Neural progenitor cell (in vitro differentiated cells): ENCODE data around the gene PPP4R1. TPM values are rescaled to one million over a fixed set of nuclear protein-coding genes. Genes with fewer than 3 reads are reported as not detected.

Experiments
- DNase-seq: peaks from one replicate; pipeline ENCODE4 v3.0.0-alpha.2; 2016; ENCODE audit warnings: low spot score
- H2AFZ ChIP-seq: fragments of 200-600 bp; sonication (generic); replicated peaks from 2 replicates; pipeline ENCODE4 v1.6.1; 2016; ENCODE audit warnings: antibody characterized with exemption
- H3F3A ChIP-seq: fragments of 200-600 bp; sonication (generic); 2 replicates; pipeline ENCODE4 v1.6.1; 2016; ENCODE audit warnings: antibody characterized with exemption, low read depth
- H3K27ac ChIP-seq: fragments of 200-600 bp; sonication (generic); 2 replicates; pipeline ENCODE4 v1.5.1; 2016; ENCODE audit warnings: mild to moderate bottlenecking
- H3K27me3 ChIP-seq: fragments of 200-600 bp; sonication (generic); 2 replicates; pipeline ENCODE4 v1.6.1; 2016; ENCODE audit warnings: mild to moderate bottlenecking, moderate library complexity
- H3K36me3 ChIP-seq: fragments of 200-600 bp; sonication (generic); 2 replicates; pipeline ENCODE4 v1.5.1; 2016
- H3K4me1 ChIP-seq: fragments of 200-600 bp; sonication (generic); 2 replicates; pipeline ENCODE4 v1.6.1; 2016; ENCODE audit warnings: mixed run types
- H3K4me2 ChIP-seq: fragments of 200-600 bp; sonication (generic); 2 replicates; pipeline ENCODE4 v1.6.1; 2016
- H3K4me3 ChIP-seq: fragments of 200-600 bp; sonication (generic); 2 replicates; pipeline ENCODE4 v1.5.1; 2016
- H3K79me2 ChIP-seq: fragments of 200-600 bp; sonication (generic); 2 replicates; pipeline ENCODE4 v1.6.1; 2016; ENCODE audit warnings: low read depth
- H3K9ac ChIP-seq: fragments of 200-600 bp; sonication (generic); 2 replicates; pipeline ENCODE4 v1.6.1; 2016
- H3K9me3 ChIP-seq: fragments of 200-600 bp; sonication (generic); 2 replicates; pipeline ENCODE4 v1.5.1; 2016; ENCODE audit warnings: low read depth
- H4K20me1 ChIP-seq: fragments of 200-600 bp; sonication (generic); 2 replicates; pipeline ENCODE4 v1.6.1; 2016; ENCODE audit warnings: low read depth
- H3K27ac Mint-ChIP-seq: 3 replicates; pipeline ENCODE4 v1.8.0; 2021; ENCODE audit warnings: mixed read lengths
- H3K27me3 Mint-ChIP-seq: 2 replicates; pipeline ENCODE4 v1.8.0; 2022; ENCODE audit warnings: low read depth, mild to moderate bottlenecking, inconsistent platforms, moderate library complexity, mixed read lengths; ENCODE audit not compliant: insufficient read depth
- H3K36me3 Mint-ChIP-seq: 3 replicates; pipeline ENCODE4 v1.8.0; 2021; ENCODE audit warnings: mixed read lengths
- H3K4me1 Mint-ChIP-seq: 3 replicates; pipeline ENCODE4 v1.8.0; 2021; ENCODE audit warnings: mixed read lengths
- H3K4me3 Mint-ChIP-seq: 3 replicates; pipeline ENCODE4 v1.8.0; 2021; ENCODE audit warnings: mild to moderate bottlenecking, moderate library complexity, mixed read lengths
- H3K9me3 Mint-ChIP-seq: 3 replicates; pipeline ENCODE4 v1.8.0; 2020; ENCODE audit warnings: mixed read lengths
- EZH2 ChIP-seq: fragments of 200-600 bp; sonication (generic); IDR thresholded peaks from 2 replicates; pipeline ENCODE4 v1.6.1; 2017; ENCODE audit warnings: antibody characterized with exemption, mild to moderate bottlenecking, moderate library complexity
- EZH2phosphoT487 ChIP-seq: fragments of 200-600 bp; sonication (generic); IDR thresholded peaks from 2 replicates; pipeline ENCODE4 v1.6.1; 2017; ENCODE audit warnings: antibody characterized with exemption
- total RNA-seq: library from RNA; depleted of rRNA; stranded (reverse); fragments of >200 nt; gene quantifications from 2 replicates; pipeline ENCODE4 v1.2.3, GENCODE V29; 2015; ENCODE audit warnings: low replicate concordance
- TF ChIP-seq, protein P1 (sequence below): fragments of 200-600 bp; sonication (generic); IDR thresholded peaks from 2 replicates; pipeline ENCODE4 v1.5.1; 2017; ENCODE audit warnings: antibody characterized with exemption, mild to moderate bottlenecking

PPP4R1 gene
- total RNA-seq, 1 donor from 2014 or later = 102 TPM

DNA sequence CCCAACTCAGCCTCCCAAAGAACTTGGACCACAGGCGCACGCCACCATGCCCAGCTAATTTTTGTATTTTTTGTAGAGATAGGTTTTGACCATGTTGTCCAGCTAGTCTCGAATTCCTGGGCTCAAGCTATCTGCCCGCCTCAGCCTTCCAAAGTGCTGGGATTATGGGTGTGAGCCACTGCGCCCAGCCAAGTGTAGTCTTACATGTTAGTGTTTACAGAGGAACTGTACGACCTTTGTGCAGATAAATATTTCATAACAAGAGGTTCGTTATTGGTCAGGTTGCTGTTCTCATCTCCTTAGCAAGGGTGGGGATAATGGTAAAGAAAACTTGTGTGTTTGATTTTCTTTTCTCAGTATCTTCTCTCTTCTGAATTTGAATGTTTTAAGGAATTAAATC is 92.6 kb downstream of the PPP4R1 start:
- Histone ChIP-seq H3K4me1 (no peaks in the 10 kb centered on the region), H3K79me2 (no peaks in the 10 kb centered on the region), H3K9me3 (no peaks in the 10 kb centered on the region), H4K20me1 (no peaks in the 10 kb centered on the region), H3K4me2 (no peak overlapping the region), H2AFZ (no peak overlapping the region), H3K4me3 (no peak overlapping the region), H3K36me3 (peaks cover 11% of the 10 kb centered on the region), H3K9ac (no peak overlapping the region), H3K27me3 (no peaks in the 10 kb centered on the region), H3F3A (no peaks in the 10 kb centered on the region), H3K27ac (no peak overlapping the region)
- no peaks in the 10 kb centered on the region for H3K4me1 Mint-ChIP-seq
- no peaks in the 10 kb centered on the region for H3K9me3 Mint-ChIP-seq
- no peaks in the 10 kb centered on the region for H3K27me3 Mint-ChIP-seq
- H3K27ac Mint-ChIP-seq = no peak overlapping the region
- no peak for TF ChIP-seq EZH2
- no peak for TF ChIP-seq EZH2phosphoT487
- TF ChIP-seq, protein P1, sequence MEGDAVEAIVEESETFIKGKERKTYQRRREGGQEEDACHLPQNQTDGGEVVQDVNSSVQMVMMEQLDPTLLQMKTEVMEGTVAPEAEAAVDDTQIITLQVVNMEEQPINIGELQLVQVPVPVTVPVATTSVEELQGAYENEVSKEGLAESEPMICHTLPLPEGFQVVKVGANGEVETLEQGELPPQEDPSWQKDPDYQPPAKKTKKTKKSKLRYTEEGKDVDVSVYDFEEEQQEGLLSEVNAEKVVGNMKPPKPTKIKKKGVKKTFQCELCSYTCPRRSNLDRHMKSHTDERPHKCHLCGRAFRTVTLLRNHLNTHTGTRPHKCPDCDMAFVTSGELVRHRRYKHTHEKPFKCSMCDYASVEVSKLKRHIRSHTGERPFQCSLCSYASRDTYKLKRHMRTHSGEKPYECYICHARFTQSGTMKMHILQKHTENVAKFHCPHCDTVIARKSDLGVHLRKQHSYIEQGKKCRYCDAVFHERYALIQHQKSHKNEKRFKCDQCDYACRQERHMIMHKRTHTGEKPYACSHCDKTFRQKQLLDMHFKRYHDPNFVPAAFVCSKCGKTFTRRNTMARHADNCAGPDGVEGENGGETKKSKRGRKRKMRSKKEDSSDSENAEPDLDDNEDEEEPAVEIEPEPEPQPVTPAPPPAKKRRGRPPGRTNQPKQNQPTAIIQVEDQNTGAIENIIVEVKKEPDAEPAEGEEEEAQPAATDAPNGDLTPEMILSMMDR = no peak
- H3K4me3 Mint-ChIP-seq = no peak overlapping the region
- H3K36me3 Mint-ChIP-seq = peaks cover 27% of the 10 kb centered on the region
- DNase-seq = no peak

DNA sequence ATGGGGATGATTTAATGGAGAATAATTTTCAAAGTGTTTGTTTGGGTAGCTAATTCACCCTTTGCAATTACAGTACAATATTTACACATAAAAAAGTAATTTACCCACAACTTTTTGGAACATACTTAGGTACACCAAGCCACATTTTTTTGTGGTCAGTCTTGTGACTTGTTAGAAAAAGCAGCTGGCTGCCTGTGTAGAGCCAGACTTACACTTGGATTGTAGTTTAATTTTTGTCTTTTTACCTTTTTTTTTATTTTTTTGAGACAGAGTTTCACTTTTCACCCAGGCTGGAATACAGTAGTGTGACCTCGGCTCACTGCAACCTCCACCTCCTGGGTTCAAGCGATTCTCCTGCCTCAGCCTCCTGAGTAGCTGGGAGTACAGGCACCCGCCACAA is 93.7 kb downstream of the PPP4R1 start:
- Histone ChIP-seq H3K9ac (no peak overlapping the region), H3K79me2 (no peaks in the 10 kb centered on the region), H3K9me3 (no peaks in the 10 kb centered on the region), H3K4me3 (no peak overlapping the region), H4K20me1 (peaks cover 6% of the 10 kb centered on the region), H3K27me3 (no peaks in the 10 kb centered on the region), H3K4me2 (no peak overlapping the region), H3F3A (peaks cover 6% of the 10 kb centered on the region), H3K27ac (no peak overlapping the region), H2AFZ (no peak overlapping the region), H3K4me1 (no peaks in the 10 kb centered on the region), H3K36me3 (peaks cover 8% of the 10 kb centered on the region)
- H3K36me3 Mint-ChIP-seq = peaks cover 21% of the 10 kb centered on the region
- no peak for DNase-seq
- no peak overlapping the region for H3K4me3 Mint-ChIP-seq
- H3K27ac Mint-ChIP-seq = no peak overlapping the region
- no peaks in the 10 kb centered on the region for H3K9me3 Mint-ChIP-seq
- TF ChIP-seq, protein P1 = no peak
- TF ChIP-seq EZH2phosphoT487 = no peak
- TF ChIP-seq EZH2 = no peak
- no peaks in the 10 kb centered on the region for H3K4me1 Mint-ChIP-seq
- H3K27me3 Mint-ChIP-seq = no peaks in the 10 kb centered on the region

DNA sequence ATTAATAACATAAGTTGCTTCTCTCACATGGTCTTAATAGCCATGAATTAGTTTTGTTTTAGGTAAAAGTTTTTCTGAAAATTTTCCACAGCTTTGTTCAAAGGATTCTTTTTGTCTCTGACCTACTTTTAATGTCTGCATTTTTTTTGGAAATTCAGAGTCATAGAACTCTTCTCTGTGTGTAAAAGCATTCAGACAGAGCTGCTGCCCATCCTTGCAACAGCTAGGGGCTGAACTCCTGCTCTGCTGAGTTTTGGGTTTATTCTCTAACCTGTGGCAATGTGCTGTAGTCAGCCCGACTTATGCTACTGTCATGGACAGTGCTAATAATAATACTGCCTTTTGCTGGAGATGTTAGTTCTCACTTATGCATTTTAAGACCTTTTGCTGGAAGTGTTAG is 95.0 kb downstream of the PPP4R1 start:
- no peak for TF ChIP-seq EZH2phosphoT487
- H3K36me3 Mint-ChIP-seq = peaks cover 15% of the 10 kb centered on the region
- no peak overlapping the region for H3K4me3 Mint-ChIP-seq
- no peaks in the 10 kb centered on the region for H3K9me3 Mint-ChIP-seq
- H3K79me2 ChIP-seq = no peaks in the 10 kb centered on the region
- peaks cover 6% of the 10 kb centered on the region for H4K20me1 ChIP-seq
- H2AFZ ChIP-seq = no peak overlapping the region
- no peaks in the 10 kb centered on the region for H3K4me1 Mint-ChIP-seq
- H3K9me3 ChIP-seq = no peaks in the 10 kb centered on the region
- peaks cover 6% of the 10 kb centered on the region for H3F3A ChIP-seq
- H3K27me3 Mint-ChIP-seq = no peaks in the 10 kb centered on the region
- H3K27me3 ChIP-seq = no peaks in the 10 kb centered on the region
- H3K4me3 ChIP-seq = no peak overlapping the region
- H3K27ac ChIP-seq = no peak overlapping the region
- peaks cover 4% of the 10 kb centered on the region for H3K36me3 ChIP-seq
- no peak overlapping the region for H3K27ac Mint-ChIP-seq
- no peak for DNase-seq
- no peaks in the 10 kb centered on the region for H3K4me1 ChIP-seq
- H3K4me2 ChIP-seq = no peak overlapping the region
- H3K9ac ChIP-seq = no peak overlapping the region

DNA sequence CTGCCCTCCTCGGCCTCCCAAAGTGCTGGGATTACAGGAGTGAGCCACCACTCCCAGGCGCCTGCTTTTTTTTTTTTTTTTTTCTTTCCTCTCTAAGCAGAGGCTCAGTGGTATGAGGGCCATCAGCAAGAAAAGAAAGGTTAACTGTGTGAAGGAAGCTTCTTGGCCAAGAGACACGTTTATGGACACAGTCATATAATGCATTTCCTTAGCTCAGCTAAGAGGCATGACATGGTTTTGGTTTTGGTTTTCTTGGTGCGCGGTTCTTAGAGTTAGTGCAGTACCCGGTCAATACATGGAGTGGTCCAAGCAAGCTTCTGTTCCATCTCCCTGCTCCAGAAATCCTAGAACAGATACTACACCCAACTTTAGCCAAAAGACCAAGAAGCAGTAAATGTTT is 96.5 kb downstream of the PPP4R1 start:
- H3K9me3 ChIP-seq = no peaks in the 10 kb centered on the region
- no peak overlapping the region for H3K9ac ChIP-seq
- H3K4me2 ChIP-seq = no peak overlapping the region
- no peak overlapping the region for H3K4me3 ChIP-seq
- H3K27me3 Mint-ChIP-seq = no peaks in the 10 kb centered on the region
- no peak overlapping the region for H3K27ac Mint-ChIP-seq
- H4K20me1 ChIP-seq = peaks cover 6% of the 10 kb centered on the region
- H2AFZ ChIP-seq = no peak overlapping the region
- H3K9me3 Mint-ChIP-seq = no peaks in the 10 kb centered on the region
- H3K27ac ChIP-seq = no peak overlapping the region
- peaks cover 12% of the 10 kb centered on the region for H3K36me3 Mint-ChIP-seq
- no peaks in the 10 kb centered on the region for H3K4me1 ChIP-seq
- TF ChIP-seq, protein P1 = no peak
- no peak for TF ChIP-seq EZH2
- TF ChIP-seq EZH2phosphoT487 = no peak
- H3K4me3 Mint-ChIP-seq = no peak overlapping the region
- no peak for DNase-seq
- H3K79me2 ChIP-seq = no peaks in the 10 kb centered on the region
- peaks cover 4% of the 10 kb centered on the region for H3K36me3 ChIP-seq
- no peaks in the 10 kb centered on the region for H3K4me1 Mint-ChIP-seq
- peaks cover 6% of the 10 kb centered on the region for H3F3A ChIP-seq
- H3K27me3 ChIP-seq = no peaks in the 10 kb centered on the region
